ENCODE measurements around the gene DHX29. TPM values are rescaled to one million over a fixed set of nuclear protein-coding genes. Genes with fewer than 3 reads are reported as not detected.

The DHX29 gene
- total and polyA plus RNA-seq, 4 donors, result 8.6 to 43.8 (median 21.5) TPM

DNA sequence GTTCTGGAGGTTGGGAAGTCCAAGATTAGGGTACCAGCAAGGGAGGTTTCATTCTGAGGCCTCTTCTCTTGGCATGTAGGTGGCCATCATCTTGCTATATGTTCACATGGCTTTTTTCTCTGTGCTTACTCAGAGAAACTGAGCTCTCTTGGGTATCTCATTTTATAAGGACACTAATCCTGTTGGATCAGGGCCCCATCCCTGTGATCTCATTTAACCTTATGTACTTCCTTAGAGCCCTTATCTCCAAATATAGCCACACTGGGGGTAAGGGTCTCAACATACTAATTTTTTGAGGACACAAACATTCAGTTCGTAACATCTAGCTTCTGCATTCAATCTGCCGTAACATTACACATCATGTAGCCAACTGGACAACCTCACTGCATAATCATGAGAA lies 6.6 kb downstream of the DHX29 start:
- no peak for TF ChIP-seq ATF3 (IDR thresholded peaks at IDR 0.05)
- TF ChIP-seq, protein P1, sequence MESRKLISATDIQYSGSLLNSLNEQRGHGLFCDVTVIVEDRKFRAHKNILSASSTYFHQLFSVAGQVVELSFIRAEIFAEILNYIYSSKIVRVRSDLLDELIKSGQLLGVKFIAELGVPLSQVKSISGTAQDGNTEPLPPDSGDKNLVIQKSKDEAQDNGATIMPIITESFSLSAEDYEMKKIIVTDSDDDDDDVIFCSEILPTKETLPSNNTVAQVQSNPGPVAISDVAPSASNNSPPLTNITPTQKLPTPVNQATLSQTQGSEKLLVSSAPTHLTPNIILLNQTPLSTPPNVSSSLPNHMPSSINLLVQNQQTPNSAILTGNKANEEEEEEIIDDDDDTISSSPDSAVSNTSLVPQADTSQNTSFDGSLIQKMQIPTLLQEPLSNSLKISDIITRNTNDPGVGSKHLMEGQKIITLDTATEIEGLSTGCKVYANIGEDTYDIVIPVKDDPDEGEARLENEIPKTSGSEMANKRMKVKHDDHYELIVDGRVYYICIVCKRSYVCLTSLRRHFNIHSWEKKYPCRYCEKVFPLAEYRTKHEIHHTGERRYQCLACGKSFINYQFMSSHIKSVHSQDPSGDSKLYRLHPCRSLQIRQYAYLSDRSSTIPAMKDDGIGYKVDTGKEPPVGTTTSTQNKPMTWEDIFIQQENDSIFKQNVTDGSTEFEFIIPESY (IDR thresholded peaks at IDR 0.05), result no peak
- no peak for TF ChIP-seq EGR1 (IDR thresholded peaks at IDR 0.05; ENCODE audit: low read depth in 2 of 2)
- no peak for TF ChIP-seq GABPA (IDR thresholded peaks at IDR 0.05 in 1 of 2, conservative IDR thresholded peaks at IDR 0.05 in 1 of 2)
- H3K9me3 ChIP-seq (ENCODE audit: control insufficient read depth in 4 of 4, low read length in 3 of 4), result peaks cover 0 to 2% (median 0%) of the 10 kb centered on the region in 4 donors
- peaks cover 0 to 9% (median 3%) of the 10 kb centered on the region in 4 donors for H3K36me3 ChIP-seq (ENCODE audit: control insufficient read depth in 4 of 4, insufficient read depth in 3 of 4, low read depth in 1 of 4, low read length in 3 of 4)
- H3K4me3 ChIP-seq (ENCODE audit: low read depth in 1 of 3, low read length in 3 of 3), result no peak overlapping the region
- no peaks in the 10 kb centered on the region for H3K27me3 ChIP-seq (ENCODE audit: control insufficient read depth in 4 of 4, insufficient read depth in 4 of 4, low read length in 3 of 4)
- H3K4me1 ChIP-seq (ENCODE audit: control insufficient read depth in 4 of 4, insufficient read depth in 4 of 4, low read length in 3 of 4), result peaks cover 2 to 14% (median 8%) of the 10 kb centered on the region in 4 donors
- H3K27ac ChIP-seq (ENCODE audit: low read depth in 1 of 2, low read length in 2 of 2), result no peak overlapping the region
- DNase-seq (ENCODE audit: low spot score), result no peak
- H3K9ac ChIP-seq (ENCODE audit: low read depth in 1 of 2, low read length in 2 of 2), result no peak overlapping the region
- WGBS, result 96% methylated on average over 2 of the region's 2 CpGs

DNA sequence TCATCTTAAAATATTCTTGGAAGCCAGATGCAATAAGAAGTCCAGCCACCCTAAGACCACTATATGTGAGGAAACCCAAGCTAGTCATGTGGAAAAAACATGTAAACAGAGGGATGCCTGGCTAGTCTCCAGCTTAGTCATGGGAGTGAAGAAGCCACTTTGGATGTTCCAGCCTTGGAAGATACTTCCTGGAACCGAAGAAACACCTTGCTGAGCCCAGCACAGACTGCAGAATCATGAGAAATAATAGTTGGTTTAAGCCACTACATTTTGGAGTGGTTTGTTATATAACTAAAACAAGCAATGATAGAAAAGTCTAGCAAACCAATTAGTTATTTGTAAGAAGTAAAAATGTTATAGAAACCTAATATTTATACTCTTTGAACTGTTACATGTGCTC lies 12.6 kb downstream of the DHX29 start:
- Histone ChIP-seq H3K27ac (ENCODE audit: low read depth in 1 of 2, low read length in 2 of 2) (no peak overlapping the region), H3K27me3 (ENCODE audit: control insufficient read depth in 4 of 4, insufficient read depth in 4 of 4, low read length in 3 of 4) (no peaks in the 10 kb centered on the region), H3K36me3 (ENCODE audit: control insufficient read depth in 4 of 4, insufficient read depth in 3 of 4, low read depth in 1 of 4, low read length in 3 of 4) (peaks cover 6 to 37% (median 36%) of the 10 kb centered on the region in 4 donors), H3K4me1 (ENCODE audit: control insufficient read depth in 4 of 4, insufficient read depth in 4 of 4, low read length in 3 of 4) (no peaks in the 10 kb centered on the region), H3K9ac (ENCODE audit: low read depth in 1 of 2, low read length in 2 of 2) (no peak overlapping the region), H3K4me3 (ENCODE audit: low read depth in 1 of 3, low read length in 3 of 3) (no peak overlapping the region), H3K9me3 (ENCODE audit: control insufficient read depth in 4 of 4, low read length in 3 of 4) (no peaks in the 10 kb centered on the region)
- 97% methylated on average over 1 of the region's 1 CpG for WGBS
- TF ChIP-seq FOXA2 (IDR thresholded peaks at IDR 0.05) (no peak), RAD21 (IDR thresholded peaks at IDR 0.05) (no peak), JUND (IDR thresholded peaks at IDR 0.05) (no peak), FOXA1 (IDR thresholded peaks at IDR 0.05) (no peak), GABPA (IDR thresholded peaks at IDR 0.05 in 1 of 2, conservative IDR thresholded peaks at IDR 0.05 in 1 of 2) (no peak)
- DNase-seq (ENCODE audit: low spot score), result no peak

- no peak overlapping the region for H3K27ac ChIP-seq (ENCODE audit: low read depth in 1 of 2, low read length in 2 of 2)
- H3K4me3 ChIP-seq (ENCODE audit: low read depth in 1 of 3, low read length in 3 of 3), result no peak overlapping the region
- WGBS, result 90% methylated on average over 2 of the region's 2 CpGs
- TF ChIP-seq, protein P1 (IDR thresholded peaks at IDR 0.05), result no peak
- TF ChIP-seq TAF1 (conservative IDR thresholded peaks at IDR 0.05) (no peak), RXRA (IDR thresholded peaks at IDR 0.05) (no peak), EGR1 (IDR thresholded peaks at IDR 0.05; ENCODE audit: low read depth in 2 of 2) (no peak), MAX (IDR thresholded peaks at IDR 0.05) (no peak), YY1 (IDR thresholded peaks at IDR 0.05) (no peak), HNF4G (IDR thresholded peaks at IDR 0.05) (no peak), JUND (IDR thresholded peaks at IDR 0.05) (no peak), FOXA2 (IDR thresholded peaks at IDR 0.05) (no peak), ATF3 (IDR thresholded peaks at IDR 0.05) (no peak), GABPA (IDR thresholded peaks at IDR 0.05 in 1 of 2, conservative IDR thresholded peaks at IDR 0.05 in 1 of 2) (no peak), REST (IDR thresholded peaks at IDR 0.05) (no peak), FOXA1 (IDR thresholded peaks at IDR 0.05) (no peak), HNF4A (conservative IDR thresholded peaks at IDR 0.05) (no peak)
- TF ChIP-seq, protein P2, sequence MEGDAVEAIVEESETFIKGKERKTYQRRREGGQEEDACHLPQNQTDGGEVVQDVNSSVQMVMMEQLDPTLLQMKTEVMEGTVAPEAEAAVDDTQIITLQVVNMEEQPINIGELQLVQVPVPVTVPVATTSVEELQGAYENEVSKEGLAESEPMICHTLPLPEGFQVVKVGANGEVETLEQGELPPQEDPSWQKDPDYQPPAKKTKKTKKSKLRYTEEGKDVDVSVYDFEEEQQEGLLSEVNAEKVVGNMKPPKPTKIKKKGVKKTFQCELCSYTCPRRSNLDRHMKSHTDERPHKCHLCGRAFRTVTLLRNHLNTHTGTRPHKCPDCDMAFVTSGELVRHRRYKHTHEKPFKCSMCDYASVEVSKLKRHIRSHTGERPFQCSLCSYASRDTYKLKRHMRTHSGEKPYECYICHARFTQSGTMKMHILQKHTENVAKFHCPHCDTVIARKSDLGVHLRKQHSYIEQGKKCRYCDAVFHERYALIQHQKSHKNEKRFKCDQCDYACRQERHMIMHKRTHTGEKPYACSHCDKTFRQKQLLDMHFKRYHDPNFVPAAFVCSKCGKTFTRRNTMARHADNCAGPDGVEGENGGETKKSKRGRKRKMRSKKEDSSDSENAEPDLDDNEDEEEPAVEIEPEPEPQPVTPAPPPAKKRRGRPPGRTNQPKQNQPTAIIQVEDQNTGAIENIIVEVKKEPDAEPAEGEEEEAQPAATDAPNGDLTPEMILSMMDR (IDR thresholded peaks at IDR 0.05; ENCODE audit: low read depth, low read length, missing input control), result no peak
- H3K9ac ChIP-seq (ENCODE audit: low read depth in 1 of 2, low read length in 2 of 2), result no peak overlapping the region
- H3K27me3 ChIP-seq (ENCODE audit: control insufficient read depth in 4 of 4, insufficient read depth in 4 of 4, low read length in 3 of 4), result no peaks in the 10 kb centered on the region
- H3K4me1 ChIP-seq (ENCODE audit: control insufficient read depth in 4 of 4, insufficient read depth in 4 of 4, low read length in 3 of 4), result no peaks in the 10 kb centered on the region
- DNase-seq (ENCODE audit: low spot score), result no peak
- H3K36me3 ChIP-seq (ENCODE audit: control insufficient read depth in 4 of 4, insufficient read depth in 3 of 4, low read depth in 1 of 4, low read length in 3 of 4), result peaks cover 6 to 55% (median 52%) of the 10 kb centered on the region in 4 donors
- H3K9me3 ChIP-seq (ENCODE audit: control insufficient read depth in 4 of 4, low read length in 3 of 4), result no peaks in the 10 kb centered on the region
These were observed 16.5 kb downstream of the DHX29 start for GRCh38 chr5:55290991-55291390.

Measured in liver (tissue), 9 donors.